Fibroblast of pulmonary artery (primary cell): ENCODE data around the gene SBF2.
A peak's percentile ranks its signal among the peaks of the same experiment; 100 is the strongest.

Source experiments
- DNase-seq: peaks from one replicate; pipeline ENCODE4 v3.0.0-alpha.2; 2010; ENCODE audit warnings: low read depth
- H3K4me3 ChIP-seq: replicated peaks from 2 replicates; pipeline ENCODE4 v1.5.1; 2011; ENCODE audit warnings: low read depth, mild to moderate bottlenecking, control low read depth, low read length, moderate library complexity
- CTCF ChIP-seq: IDR thresholded peaks from 2 replicates; pipeline ENCODE4 v1.5.1; 2011; ENCODE audit warnings: mild to moderate bottlenecking, control low read depth, low read length, inconsistent platforms; ENCODE audit errors: missing control alignments

SBF2 gene

GRCh38 chr11:10287766-10288715 lies 6.0 kb downstream of the SBF2 start:
- TF ChIP-seq CTCF = no peak
- DNase-seq = no peak
- no peak overlapping the region for H3K4me3 ChIP-seq

- no peak overlapping the region for H3K4me3 ChIP-seq
- no peak for TF ChIP-seq CTCF
- DNase-seq = no peak
These were observed 6.9 kb downstream of the SBF2 start for GRCh38 chr11:10287140-10287539.

GRCh38 chr11:10285148-10285802 lies 8.7 kb downstream of the SBF2 start:
- peak; percentile 58 for DNase-seq
- no peak for TF ChIP-seq CTCF
- no peak overlapping the region for H3K4me3 ChIP-seq

GRCh38 chr11:10283991-10284390 lies 10.0 kb downstream of the SBF2 start:
- DNase-seq = no peak
- no peak for TF ChIP-seq CTCF
- H3K4me3 ChIP-seq = no peak overlapping the region

GRCh38 chr11:10282117-10282516 lies 11.9 kb downstream of the SBF2 start:
- H3K4me3 ChIP-seq = no peak overlapping the region
- TF ChIP-seq CTCF = no peak
- DNase-seq = no peak

- no peak for TF ChIP-seq CTCF
- H3K4me3 ChIP-seq = no peak overlapping the region
- DNase-seq = peak; percentile 26
These were observed 18.3 kb downstream of the SBF2 start for GRCh38 chr11:10275714-10276113.
